NCI-H460 (cell line): ENCODE measurements around the gene PCBD1. TPM values are rescaled to one million over a fixed set of nuclear protein-coding genes. Genes with fewer than 3 reads are reported as not detected.
"Not testable (repeated sequence)": the region's sequence is repeated elsewhere in the genome, so short reads cannot be mapped to it uniquely, and the experiment has no call there.

ENCODE experiments used
- DNase-seq: peaks from one replicate; pipeline ENCODE4 v3.0.0-alpha.2; 2016; ENCODE audit warnings: low read depth; ENCODE audit errors: extremely low read depth
- polyA plus RNA-seq: library from polyadenylated mRNA; depleted of rRNA; stranded (reverse); fragments of >200 nt; gene quantifications from 2 replicates; pipeline ENCODE4 v1.2.3, GENCODE V29; 2014; cell fraction: nucleus; rRNA removed
- total RNA-seq: library from RNA; depleted of rRNA; stranded (reverse); fragments of >200 nt; shearing (Covaris generic); gene quantifications from 2 replicates; pipeline ENCODE4 v1.2.3, GENCODE V29; 2014; rRNA removed

The PCBD1 gene
- 122 TPM in 2 replicates for total RNA-seq
- 80.0 and 90.3 TPM in 2 replicates for polyA plus RNA-seq

DNA sequence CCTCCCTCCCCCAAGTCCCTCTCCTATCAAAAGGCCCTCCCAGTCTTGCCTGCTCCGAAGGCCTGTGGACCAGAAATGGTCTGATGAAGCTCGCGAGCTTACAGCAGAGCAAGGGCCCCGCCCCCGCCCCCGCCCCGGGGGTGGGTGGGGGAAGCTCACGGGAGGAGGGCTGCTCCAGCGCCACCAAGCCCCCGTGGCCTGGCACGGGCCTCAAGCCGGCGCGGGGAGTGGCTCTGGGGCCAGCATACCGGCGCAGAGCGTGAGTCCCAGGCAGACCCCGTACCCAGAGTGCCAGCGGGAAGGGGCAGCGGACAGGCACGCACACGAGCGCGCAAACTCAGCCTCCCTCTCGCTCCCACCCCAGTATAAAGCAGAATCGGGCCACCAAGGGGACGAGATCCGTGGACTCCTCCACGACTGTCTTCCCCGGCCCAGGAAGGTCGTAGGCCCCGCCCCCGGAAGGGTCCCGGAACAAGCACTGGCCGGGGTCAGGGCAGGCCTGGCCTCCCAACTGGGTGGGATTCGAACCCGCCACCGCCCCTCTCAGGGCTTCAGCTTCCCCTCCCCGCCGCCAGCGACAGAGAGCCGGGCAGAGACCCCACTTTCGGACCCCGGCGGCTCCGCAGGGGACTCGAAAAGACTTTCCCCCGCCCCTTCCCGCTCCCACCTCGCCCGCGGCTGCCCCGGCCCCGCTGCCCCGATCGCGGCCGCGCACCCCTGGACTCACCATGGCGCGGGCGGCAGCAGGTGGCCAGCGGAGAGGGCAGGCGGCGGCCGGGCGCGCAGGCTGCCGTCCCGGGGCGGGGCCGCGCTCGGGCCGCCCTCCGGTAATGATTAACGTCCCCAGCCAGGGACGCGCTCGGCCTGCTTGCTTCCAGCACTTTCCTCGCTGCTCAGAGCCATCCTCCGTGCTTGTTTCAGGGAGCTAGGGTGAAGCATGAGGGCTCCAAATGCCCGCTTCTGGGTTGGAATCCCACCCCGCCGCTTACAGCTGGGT lies at the start of gene PCBD1:
Gene PCBD1 (minus strand): TSS at position 762 of the 997 bp plus-strand sequence. CDS start 32 bp downstream, at position 730.
- DNase-seq = peak; percentile 51

- DNase-seq = no peak
These were observed 49.3 kb upstream of the PCBD1 start for GRCh38 chr10:70937661-70938060.

GRCh38 chr10:70936111-70936510 lies 47.7 kb upstream of the PCBD1 start:
- DNase-seq = no peak

DNA sequence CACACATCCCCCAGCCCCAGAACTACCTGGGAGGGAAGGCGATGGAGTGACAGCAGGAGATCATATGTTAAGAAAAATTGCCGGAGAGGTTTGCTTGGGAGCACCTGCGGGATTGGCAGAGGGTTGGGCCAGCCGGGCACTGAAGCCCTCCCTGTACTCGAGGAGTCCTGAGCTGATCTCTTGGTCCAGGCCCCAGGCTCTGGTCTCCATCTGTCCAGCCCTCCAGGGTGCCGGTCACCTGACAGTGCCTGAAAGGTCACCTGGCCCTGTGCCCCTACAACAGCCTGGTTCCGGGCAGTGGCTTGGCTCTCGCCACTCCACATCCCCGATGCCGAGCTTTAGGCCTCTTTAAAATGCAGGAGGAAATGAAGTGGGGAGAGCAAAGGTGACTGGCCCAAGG lies 47.3 kb upstream of the PCBD1 start:
- DNase-seq = no peak

DNA sequence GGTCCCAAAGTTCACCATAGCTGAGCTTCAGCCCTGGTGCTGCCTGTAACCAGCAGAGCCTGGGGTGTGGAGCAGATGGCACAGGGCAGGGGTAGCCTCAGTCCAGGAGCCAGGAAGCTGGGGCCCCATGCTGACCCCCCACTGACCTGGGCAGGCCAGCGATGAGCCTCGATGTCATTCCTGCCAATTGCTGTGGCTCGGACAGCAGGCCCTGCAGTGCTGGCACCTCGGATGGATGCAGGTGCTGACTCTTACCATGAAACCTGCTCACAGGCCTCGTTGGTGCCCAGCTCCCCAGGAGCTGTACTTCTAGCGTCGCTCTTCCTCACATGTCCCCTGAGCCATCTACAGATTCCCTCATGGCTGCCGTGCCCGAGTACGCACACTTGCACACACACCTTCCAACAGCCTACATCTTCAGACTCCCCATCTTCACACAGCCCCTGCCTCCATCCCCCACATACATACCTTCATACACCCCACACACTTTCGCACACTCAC lies 46.8 kb upstream of the PCBD1 start:
- no peak for DNase-seq

DNA sequence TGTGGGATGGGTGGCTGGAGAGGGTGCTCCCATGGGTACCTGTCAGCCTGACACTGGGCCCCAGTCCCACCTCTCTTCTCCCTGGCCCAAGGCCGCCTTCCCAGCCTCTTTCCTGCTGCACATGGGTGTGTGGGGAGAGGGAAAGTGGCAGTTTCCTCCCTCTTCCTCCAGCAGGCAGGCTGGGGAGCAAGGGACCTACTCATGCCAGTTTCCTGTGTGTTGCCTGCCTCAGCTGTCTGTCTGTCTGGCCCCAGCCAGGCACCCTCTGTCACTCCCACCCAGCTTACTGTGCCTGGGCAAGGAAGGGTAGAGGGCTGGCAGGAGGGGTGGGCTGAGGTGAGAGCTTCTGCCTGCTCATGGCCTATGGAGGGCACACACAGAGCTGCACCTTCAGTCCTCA lies 46.3 kb upstream of the PCBD1 start:
- DNase-seq = no peak

GRCh38 chr10:70932392-70933196 lies 44.2 kb upstream of the PCBD1 start:
- DNase-seq = no peak

DNA sequence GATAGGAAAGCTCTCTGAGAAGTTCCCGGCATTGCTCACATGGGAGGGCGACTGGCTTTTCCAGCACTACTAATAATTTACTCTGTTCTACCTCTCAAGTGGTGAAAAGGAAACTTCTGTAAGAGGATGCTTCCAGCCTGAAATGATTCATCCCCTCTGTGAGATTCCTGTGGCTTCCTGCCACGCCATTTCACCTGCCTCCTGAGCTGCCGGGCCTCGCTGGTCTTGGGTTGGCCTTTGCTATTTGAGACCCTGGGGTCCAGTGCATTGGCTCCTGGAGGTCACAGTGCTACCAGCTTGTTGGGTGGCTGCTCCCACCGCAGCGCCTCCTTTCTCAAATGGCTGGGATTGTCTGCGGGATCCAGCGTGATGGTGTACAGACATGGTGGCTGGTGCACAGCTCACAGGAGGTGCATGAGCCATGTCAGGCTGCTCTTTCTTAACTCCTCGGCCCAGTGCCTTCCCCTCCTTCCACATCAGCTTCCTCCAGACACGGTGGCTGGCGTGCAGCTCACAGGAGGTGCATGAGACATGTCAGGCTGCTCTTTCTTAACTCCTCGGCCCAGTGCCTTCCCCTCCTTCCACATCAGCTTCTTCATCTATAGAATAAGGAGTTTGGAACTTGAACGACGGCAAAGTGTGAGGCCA lies 42.9 kb upstream of the PCBD1 start:
- no peak for DNase-seq

DNA sequence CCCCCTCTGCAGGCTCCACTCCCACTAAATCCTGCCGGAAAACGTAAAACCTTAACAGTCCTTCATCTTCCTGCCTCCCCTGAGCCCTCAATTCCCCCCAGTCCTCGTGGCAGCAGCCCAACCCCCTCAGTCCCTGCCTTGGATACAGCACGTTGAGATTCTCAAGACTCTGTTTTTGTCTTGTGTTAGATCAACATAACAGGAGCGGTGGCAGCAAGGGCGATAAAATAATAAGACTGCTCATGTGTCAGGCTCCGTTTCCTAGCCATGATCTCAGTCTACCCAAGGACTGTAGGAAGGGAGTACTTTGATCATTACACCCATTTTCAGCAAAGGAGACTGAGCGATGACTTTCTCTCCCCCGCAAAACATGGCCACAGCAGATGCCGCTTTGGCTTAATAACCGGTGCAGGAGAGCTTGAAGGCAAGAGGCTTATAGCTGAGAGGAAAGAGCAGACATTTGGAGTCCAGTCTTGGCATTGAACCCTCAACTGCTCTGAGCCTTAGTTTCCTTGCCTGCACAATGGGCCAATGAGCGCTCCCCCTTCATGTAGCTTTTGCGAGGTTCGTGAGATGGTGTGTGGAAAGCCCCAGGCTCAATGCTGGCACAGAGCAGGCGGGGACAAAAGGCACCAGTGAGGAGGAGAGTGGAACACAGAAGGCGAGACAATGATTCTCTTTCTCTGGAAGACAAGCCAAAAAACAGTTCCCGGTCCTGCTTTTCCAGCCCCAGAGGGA lies 42.1 kb upstream of the PCBD1 start:
- DNase-seq = no peak

GRCh38 chr10:70928140-70928539 lies 39.8 kb upstream of the PCBD1 start:
- no peak for DNase-seq

GRCh38 chr10:70927189-70927943 lies 39.0 kb upstream of the PCBD1 start:
- no peak for DNase-seq

DNA sequence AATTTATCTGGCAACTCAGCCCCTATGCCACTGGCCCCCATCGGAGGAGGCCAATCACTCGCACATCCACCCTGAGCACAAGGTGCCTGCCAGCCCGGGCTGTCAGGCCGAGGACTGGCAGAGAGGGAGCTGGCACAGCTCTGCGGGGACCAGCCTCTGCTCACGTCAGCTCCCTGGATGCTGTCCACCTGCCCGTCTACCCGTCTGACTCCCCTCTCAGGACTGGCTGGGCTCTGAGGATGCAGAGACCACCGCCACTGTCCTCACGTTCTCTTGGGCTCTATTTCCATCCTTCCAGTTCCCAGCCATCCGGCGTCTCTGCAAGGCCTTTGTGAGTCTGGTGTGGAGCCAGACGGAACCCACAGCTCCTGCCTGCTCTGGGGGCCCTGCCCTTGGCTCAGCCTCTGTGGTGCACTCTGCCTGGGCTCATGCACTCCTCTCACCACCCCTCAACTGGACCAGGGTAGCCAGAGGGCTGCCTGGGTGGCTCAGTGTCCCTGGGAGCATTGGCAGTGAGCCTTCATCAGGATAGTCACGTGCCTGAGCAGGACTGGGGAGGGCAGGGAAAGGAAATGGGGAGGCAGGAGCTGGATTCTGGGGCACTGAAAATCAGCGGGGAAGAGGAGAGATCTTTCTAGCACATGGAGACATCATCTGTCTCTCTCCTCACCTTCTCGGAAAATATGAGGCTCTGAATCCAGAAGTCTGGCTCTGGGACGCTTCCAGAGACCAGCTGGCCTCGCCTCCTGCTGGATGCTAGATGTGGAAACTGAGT lies 38.0 kb upstream of the PCBD1 start:
- no peak for DNase-seq

DNA sequence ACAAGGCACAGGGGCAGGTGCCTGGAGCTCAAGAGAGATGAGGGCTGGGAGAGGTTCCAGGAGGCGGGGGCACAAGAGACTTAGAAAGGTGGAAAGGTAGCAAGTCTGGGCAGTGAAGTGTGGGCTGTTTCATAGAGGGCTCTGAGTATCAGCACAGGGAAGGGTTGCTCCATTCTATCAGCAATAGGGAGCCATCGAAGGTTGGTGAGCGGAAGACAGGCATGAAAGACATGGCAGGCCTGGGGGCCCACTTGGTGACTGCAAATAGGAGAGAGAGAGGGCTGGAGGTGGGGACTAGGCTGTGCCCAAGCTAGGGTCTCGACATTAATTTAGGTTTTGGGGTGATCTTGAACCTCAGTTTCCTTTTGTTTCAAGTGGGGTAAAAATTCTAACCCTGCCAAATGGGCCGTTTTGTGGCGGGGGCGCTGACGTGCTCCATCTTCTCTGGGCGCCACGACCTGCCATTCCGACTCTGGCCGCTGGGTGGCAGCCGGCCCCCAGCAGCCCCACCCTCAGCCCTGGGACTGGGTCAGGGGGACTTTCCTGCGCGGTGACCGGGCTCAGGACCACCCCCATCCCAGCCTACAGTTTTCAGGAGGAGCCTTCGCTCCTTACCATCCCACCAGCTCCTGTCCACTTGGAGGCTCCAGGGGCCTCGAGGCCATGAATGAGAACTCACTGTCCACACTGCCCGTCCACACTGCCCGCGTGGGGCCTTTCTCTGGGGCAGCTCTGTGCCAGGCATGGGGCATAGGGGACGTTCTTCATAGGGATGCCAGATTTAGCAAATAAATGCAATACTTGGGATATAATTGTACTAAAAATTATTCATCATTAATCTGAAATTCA lies 37.2 kb upstream of the PCBD1 start:
- DNase-seq = peak; percentile 23

- no peak for DNase-seq
These were observed 35.3 kb upstream of the PCBD1 start for GRCh38 chr10:70923696-70924095.

DNA sequence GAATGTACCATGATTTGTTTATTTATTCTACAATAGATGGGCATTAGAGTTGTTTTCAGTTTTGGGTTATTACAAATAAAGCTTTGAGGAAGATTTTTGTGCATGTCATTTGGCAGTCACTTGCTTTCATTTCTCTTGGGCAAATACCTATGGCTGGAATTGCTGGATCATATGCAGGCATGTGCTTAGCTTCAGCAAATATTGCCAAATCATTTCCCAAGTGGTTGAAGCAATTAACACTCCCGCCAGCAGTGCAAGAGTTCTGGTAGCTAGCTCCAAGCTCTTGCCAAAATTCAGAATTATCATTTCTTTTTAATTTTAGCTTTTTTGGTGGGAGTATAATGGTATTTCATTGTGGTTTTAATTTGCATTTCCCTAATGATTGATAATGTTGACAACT lies 32.9 kb upstream of the PCBD1 start:
- DNase-seq = no peak

DNA sequence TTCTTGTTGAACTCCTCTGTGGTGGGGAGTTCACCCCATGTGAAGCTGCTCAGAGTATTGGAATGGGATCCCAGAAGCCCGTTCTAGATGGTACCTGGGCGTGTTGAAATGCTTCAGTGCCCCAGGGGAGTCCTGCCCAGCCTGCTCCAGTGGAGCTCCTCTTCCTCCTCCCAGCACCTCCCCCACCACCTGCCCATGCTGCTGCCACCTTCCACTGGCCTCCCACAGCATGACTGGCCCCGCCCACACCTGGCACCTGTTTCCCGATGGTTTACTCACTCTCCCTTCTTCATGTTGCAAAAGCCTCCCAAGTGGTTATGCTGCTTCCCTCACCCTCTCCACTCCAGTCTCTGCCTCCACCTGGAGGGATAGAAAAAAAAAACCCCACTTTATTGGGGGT lies 32.2 kb upstream of the PCBD1 start:
- no peak for DNase-seq

DNA sequence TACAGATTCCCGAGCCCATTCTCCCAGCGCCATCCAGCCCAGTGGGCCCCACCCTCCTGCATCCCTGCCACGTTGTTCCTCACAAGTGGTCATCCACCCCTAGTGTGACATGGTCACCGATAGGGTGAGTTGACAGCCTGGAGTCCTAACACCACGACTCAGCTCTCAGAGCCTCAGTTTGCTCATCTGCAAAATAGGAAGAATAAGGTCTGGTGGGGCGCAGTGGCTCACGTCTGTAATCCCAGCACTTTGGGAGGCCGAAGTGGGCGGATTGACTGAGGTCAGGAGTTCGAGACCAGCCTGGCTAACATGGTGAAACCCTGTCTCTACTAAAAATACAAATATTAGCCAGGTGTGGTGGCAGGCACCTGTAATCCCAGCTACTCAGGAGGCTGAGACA lies 31.5 kb upstream of the PCBD1 start:
- DNase-seq = not testable (repeated sequence)
